RWPE1 (cell line): ENCODE data around the gene PARP3.

Experiments
- CTCF ChIA-PET: fragments of 350-600 bp; sonication (Branson Sonifier 250); formaldehyde crosslinking; extraction: SDS; loops from one replicate; lab custom pipeline; 2021; lab: Yijun Ruan, JAX
- POLR2A ChIA-PET: fragments of 400-600 bp; formaldehyde crosslinking; extraction: SDS; loops from one replicate; lab custom pipeline; 2020; ENCODE audit warnings: antibody characterized with exemption; ENCODE audit not compliant: low non-redundant PET; lab: Yijun Ruan, JAX
- DNase-seq: peaks from one replicate; pipeline ENCODE4 v3.0.0; 2012; ENCODE audit warnings: low spot score
- H3K27ac ChIP-seq: fragments of 450-650 bp; 2 replicates; pipeline ENCODE4 v1.5.1; 2017
- TF ChIP-seq, protein P1 (sequence below): fragments of 450-650 bp; conservative IDR thresholded peaks from 2 replicates; pipeline ENCODE4 v1.5.1; 2017; ENCODE audit warnings: low read depth, mild to moderate bottlenecking

Gene PARP3

DNA sequence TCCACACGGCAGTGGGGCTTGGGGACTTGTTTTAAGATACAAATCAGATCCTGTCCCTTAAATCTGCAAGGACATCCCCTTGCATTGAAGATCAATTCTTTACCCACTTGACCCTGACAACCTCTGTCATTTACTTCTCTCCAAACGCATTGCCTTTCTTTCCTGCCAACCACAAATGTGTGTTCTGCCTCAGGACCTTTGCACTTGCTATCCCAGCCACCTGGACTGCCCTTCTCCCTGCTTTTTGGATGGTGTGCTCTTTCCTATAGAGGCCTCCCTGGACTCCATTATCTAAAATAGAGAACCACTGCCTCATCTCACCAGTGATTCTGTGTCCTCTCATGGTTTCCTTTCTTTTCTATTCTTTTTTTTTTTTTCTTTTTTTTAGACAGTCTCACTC lies 55.0 kb downstream of the PARP3 start:
- ChIA-PET POLR2A (no interaction called here), CTCF (no interaction called here)
- DNase-seq: no peak
- peak overlapping the region; percentile 64 for H3K27ac ChIP-seq
- TF ChIP-seq, protein P1, sequence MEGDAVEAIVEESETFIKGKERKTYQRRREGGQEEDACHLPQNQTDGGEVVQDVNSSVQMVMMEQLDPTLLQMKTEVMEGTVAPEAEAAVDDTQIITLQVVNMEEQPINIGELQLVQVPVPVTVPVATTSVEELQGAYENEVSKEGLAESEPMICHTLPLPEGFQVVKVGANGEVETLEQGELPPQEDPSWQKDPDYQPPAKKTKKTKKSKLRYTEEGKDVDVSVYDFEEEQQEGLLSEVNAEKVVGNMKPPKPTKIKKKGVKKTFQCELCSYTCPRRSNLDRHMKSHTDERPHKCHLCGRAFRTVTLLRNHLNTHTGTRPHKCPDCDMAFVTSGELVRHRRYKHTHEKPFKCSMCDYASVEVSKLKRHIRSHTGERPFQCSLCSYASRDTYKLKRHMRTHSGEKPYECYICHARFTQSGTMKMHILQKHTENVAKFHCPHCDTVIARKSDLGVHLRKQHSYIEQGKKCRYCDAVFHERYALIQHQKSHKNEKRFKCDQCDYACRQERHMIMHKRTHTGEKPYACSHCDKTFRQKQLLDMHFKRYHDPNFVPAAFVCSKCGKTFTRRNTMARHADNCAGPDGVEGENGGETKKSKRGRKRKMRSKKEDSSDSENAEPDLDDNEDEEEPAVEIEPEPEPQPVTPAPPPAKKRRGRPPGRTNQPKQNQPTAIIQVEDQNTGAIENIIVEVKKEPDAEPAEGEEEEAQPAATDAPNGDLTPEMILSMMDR: no peak

DNA sequence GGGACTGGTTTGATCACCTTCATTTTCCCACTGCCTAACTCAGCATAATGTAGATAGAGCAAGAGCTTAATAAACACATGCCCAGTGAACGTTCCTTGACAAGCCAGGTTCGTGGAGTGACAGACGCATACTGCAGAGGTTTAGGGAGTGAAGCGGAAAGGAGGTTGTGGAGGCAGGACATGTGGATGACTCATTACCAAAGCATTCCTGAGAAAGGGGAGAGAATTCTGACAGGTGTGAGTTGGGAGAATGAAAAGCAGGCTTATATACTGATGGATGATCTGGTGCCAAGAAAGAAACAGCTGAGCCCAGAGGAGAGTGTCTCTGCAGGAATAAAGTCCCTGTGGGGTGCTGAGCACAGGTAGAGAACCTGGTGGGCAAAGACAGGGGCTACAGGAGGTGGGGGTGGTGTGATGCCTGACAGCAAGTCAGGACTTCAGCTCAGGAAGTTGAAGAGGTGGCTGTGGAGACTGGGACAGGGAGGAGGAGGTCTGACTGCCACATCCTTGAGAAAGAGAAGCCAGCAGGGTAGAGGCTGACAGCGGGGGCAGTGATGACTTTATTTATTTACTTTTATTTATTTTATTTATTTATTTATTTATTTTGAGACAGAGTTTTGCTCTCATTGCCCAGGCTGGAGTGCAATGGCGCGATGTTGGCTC lies 55.9 kb downstream of the PARP3 start:
- H3K27ac ChIP-seq: peak overlapping the region; percentile 64

More for the DNA sequence above, 55.9 kb downstream of the PARP3 start:
- peak; percentile 65 for DNase-seq
- CTCF ChIA-PET: interaction anchor here (0.8 kb wide), 1 partner anchor 55 kb away, joined by 3 read pairs; no protein-coding TSS in a partner anchor
- POLR2A ChIA-PET: no interaction called here
- TF ChIP-seq, protein P1: no peak
